ENCODE data around the gene BAIAP2L1. TPM values are rescaled to one million over a fixed set of nuclear protein-coding genes. Genes with fewer than 3 reads are reported as not detected.

Gene BAIAP2L1
- total and polyA plus RNA-seq, 2 donors (not counting 1 experiment from before 2014, with no cell fraction given), result 3.1 to 5.3 TPM

DNA sequence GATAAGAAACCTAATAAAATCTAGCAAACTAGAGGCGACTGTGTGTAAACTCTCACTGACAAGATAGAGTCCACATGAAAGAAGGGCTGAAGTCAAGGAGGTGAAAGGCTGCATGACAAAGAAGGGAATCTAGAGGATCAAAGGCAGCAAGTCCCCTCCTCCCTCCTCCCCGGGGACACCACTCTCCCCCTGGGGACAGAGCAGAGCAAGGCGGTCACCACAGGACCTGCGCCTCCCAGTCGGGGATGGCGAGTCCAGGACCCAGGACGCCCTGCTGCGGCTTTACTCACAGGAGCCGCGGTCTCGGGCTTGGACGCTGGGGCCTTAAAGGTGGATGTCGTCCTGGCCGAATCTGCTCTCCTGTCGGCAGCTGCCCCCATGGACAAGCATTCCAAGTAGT, 97.0 kb downstream of the BAIAP2L1 start:
- Histone ChIP-seq H3K9me3 (ENCODE audit: control insufficient read depth, insufficient read depth, low read depth, low read length) (no peaks in the 10 kb centered on the region), H3K27me3 (ENCODE audit: control insufficient read depth, insufficient read depth, low read length) (no peaks in the 10 kb centered on the region), H3K4me2 (ENCODE audit: extremely low read depth, insufficient read depth, low read length) (no peak overlapping the region), H3K9ac (ENCODE audit: insufficient read depth, low read length) (no peak overlapping the region), H3K27ac (ENCODE audit: insufficient read depth, low read length) (no peak overlapping the region), H4K20me1 (ENCODE audit: control insufficient read depth, extremely low read depth, insufficient read depth, low read length) (no peaks in the 10 kb centered on the region), H3K79me2 (ENCODE audit: control insufficient read depth, insufficient read depth, low read length) (no peaks in the 10 kb centered on the region), H3K4me3 (replicated peaks in 1 of 4; ENCODE audit: control extremely low read depth in 1 of 4, insufficient read depth in 1 of 4, low read depth in 3 of 4, low read length in 4 of 4) (no peak overlapping the region), H3K36me3 (ENCODE audit: control insufficient read depth, insufficient read depth, low read length) (peaks cover 4% of the 10 kb centered on the region), H2AFZ (ENCODE audit: low read length) (no peak overlapping the region), H3K4me1 (ENCODE audit: control insufficient read depth, extremely low read depth, insufficient read depth, low read length) (no peaks in the 10 kb centered on the region)
- no peak for DNase-seq (ENCODE audit: low read depth in 2 of 2)
- TF ChIP-seq, protein P1, sequence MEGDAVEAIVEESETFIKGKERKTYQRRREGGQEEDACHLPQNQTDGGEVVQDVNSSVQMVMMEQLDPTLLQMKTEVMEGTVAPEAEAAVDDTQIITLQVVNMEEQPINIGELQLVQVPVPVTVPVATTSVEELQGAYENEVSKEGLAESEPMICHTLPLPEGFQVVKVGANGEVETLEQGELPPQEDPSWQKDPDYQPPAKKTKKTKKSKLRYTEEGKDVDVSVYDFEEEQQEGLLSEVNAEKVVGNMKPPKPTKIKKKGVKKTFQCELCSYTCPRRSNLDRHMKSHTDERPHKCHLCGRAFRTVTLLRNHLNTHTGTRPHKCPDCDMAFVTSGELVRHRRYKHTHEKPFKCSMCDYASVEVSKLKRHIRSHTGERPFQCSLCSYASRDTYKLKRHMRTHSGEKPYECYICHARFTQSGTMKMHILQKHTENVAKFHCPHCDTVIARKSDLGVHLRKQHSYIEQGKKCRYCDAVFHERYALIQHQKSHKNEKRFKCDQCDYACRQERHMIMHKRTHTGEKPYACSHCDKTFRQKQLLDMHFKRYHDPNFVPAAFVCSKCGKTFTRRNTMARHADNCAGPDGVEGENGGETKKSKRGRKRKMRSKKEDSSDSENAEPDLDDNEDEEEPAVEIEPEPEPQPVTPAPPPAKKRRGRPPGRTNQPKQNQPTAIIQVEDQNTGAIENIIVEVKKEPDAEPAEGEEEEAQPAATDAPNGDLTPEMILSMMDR (conservative IDR thresholded peaks at IDR 0.05 in 1 of 2, IDR thresholded peaks at IDR 0.05 in 1 of 2; ENCODE audit: low read depth in 1 of 2, low read length in 2 of 2), result no peak
- TF ChIP-seq EZH2 (IDR thresholded peaks at IDR 0.05; ENCODE audit: low read length, missing control alignments), result no peak

DNA sequence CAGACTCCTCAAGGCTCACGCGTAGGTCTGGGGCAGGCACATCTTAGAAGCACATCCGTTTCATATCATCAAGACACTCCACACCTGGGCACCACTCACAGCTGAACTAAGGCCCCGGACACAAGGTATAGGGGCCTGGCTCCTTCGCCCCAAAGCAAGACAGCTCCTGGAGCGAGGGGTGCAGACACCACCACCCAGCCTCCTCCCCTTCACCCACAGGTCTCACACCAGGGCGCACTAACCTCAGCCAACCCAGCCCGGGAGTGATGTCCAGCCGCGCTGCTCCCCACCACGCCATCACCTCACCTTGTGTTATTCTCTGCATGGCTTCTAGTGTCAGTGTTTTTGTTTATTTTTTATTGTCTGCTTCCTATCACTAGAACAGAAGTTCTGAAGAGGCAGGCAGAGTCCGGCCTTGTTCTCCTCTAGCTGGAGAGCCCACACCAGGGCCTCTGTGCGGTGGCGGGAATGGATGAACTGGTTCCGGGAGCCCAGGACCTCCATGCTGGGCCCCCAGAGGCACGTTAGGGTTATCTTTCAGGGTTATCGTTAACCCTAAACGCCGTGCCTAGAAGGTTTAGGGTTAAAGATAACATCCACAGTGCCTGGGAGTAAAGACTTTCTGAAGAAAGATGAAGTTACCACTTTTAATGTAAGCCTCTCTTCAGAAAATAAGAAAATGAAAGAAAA, 97.6 kb downstream of the BAIAP2L1 start:
- Histone ChIP-seq H3K27ac (ENCODE audit: insufficient read depth, low read length) (no peak overlapping the region), H3K9me3 (ENCODE audit: control insufficient read depth, insufficient read depth, low read depth, low read length) (no peaks in the 10 kb centered on the region), H3K4me3 (replicated peaks in 1 of 4; ENCODE audit: control extremely low read depth in 1 of 4, insufficient read depth in 1 of 4, low read depth in 3 of 4, low read length in 4 of 4) (no peak overlapping the region)

GRCh38 chr7:98301693-98302470, 99.0 kb downstream of the BAIAP2L1 start:
- no peak overlapping the region for H3K9ac ChIP-seq (ENCODE audit: insufficient read depth, low read length)
- no peaks in the 10 kb centered on the region for H4K20me1 ChIP-seq (ENCODE audit: control insufficient read depth, extremely low read depth, insufficient read depth, low read length)
- no peak overlapping the region for H3K4me3 ChIP-seq (replicated peaks in 1 of 4; ENCODE audit: control extremely low read depth in 1 of 4, insufficient read depth in 1 of 4, low read depth in 3 of 4, low read length in 4 of 4)
- H3K27ac ChIP-seq (ENCODE audit: insufficient read depth, low read length), result no peak overlapping the region
- TF ChIP-seq, protein P1 (conservative IDR thresholded peaks at IDR 0.05 in 1 of 2, IDR thresholded peaks at IDR 0.05 in 1 of 2; ENCODE audit: low read depth in 1 of 2, low read length in 2 of 2), result no peak
- TF ChIP-seq EZH2 (IDR thresholded peaks at IDR 0.05; ENCODE audit: low read length, missing control alignments), result no peak
- H3K4me2 ChIP-seq (ENCODE audit: extremely low read depth, insufficient read depth, low read length), result no peak overlapping the region
- H3K9me3 ChIP-seq (ENCODE audit: control insufficient read depth, insufficient read depth, low read depth, low read length), result no peaks in the 10 kb centered on the region
- H3K4me1 ChIP-seq (ENCODE audit: control insufficient read depth, extremely low read depth, insufficient read depth, low read length), result no peaks in the 10 kb centered on the region
- H3K79me2 ChIP-seq (ENCODE audit: control insufficient read depth, insufficient read depth, low read length), result no peaks in the 10 kb centered on the region
- no peaks in the 10 kb centered on the region for H3K27me3 ChIP-seq (ENCODE audit: control insufficient read depth, insufficient read depth, low read length)
- peaks cover 4% of the 10 kb centered on the region for H3K36me3 ChIP-seq (ENCODE audit: control insufficient read depth, insufficient read depth, low read length)
- no peak overlapping the region for H2AFZ ChIP-seq (ENCODE audit: low read length)
- no peak for DNase-seq (ENCODE audit: low read depth in 2 of 2)

More for the DNA sequence above, 97.6 kb downstream of the BAIAP2L1 start:
- no peak for DNase-seq (ENCODE audit: low read depth in 2 of 2)
- H2AFZ ChIP-seq (ENCODE audit: low read length), result no peak overlapping the region
- no peak for TF ChIP-seq EZH2 (IDR thresholded peaks at IDR 0.05; ENCODE audit: low read length, missing control alignments)
- TF ChIP-seq, protein P1 (conservative IDR thresholded peaks at IDR 0.05 in 1 of 2, IDR thresholded peaks at IDR 0.05 in 1 of 2; ENCODE audit: low read depth in 1 of 2, low read length in 2 of 2), result no peak
- no peak overlapping the region for H3K9ac ChIP-seq (ENCODE audit: insufficient read depth, low read length)
- H3K79me2 ChIP-seq (ENCODE audit: control insufficient read depth, insufficient read depth, low read length), result no peaks in the 10 kb centered on the region
- no peaks in the 10 kb centered on the region for H3K4me1 ChIP-seq (ENCODE audit: control insufficient read depth, extremely low read depth, insufficient read depth, low read length)
- H3K36me3 ChIP-seq (ENCODE audit: control insufficient read depth, insufficient read depth, low read length), result peaks cover 4% of the 10 kb centered on the region
- H3K27me3 ChIP-seq (ENCODE audit: control insufficient read depth, insufficient read depth, low read length), result no peaks in the 10 kb centered on the region
- H3K4me2 ChIP-seq (ENCODE audit: extremely low read depth, insufficient read depth, low read length), result no peak overlapping the region
- no peaks in the 10 kb centered on the region for H4K20me1 ChIP-seq (ENCODE audit: control insufficient read depth, extremely low read depth, insufficient read depth, low read length)
